Endothelial cell of coronary artery (primary cell): ENCODE results near the gene ROBO1. TPM values are rescaled to one million over a fixed set of nuclear protein-coding genes. Genes with fewer than 3 reads are reported as not detected.

Experiments
- total RNA-seq: library from RNA; depleted of rRNA; stranded (reverse); fragments of >200 nt; gene quantifications from 2 replicates; pipeline ENCODE4 v1.2.3, GENCODE V29; 2014

Gene ROBO1
- total RNA-seq = 22.9 and 23.0 TPM in 2 replicates

GRCh38 chr3:79767905-79768267 is at the start of gene ROBO1:
TSS of gene ROBO1 (minus strand) at chr3:79767998.

